Peyer's patch (tissue), 4 donors: Measurements from ENCODE around the gene SDC3. TPM values are rescaled to one million over a fixed set of nuclear protein-coding genes. Genes with fewer than 3 reads are reported as not detected.

Source experiments
- DNase-seq, 3 donors: peaks; one replicate each; pipeline ENCODE4 v3.0.0-alpha.2; 2017 to 2019
- H3K27ac ChIP-seq, 4 donors: fragments of 200-600 bp; sonication (generic); one replicate each; pipeline ENCODE4 v1.5.1; 2016 to 2019
- H3K27me3 ChIP-seq, 2 donors: fragments of 200-600 bp; sonication (generic); one replicate each; pipeline ENCODE4 v1.5.1; 2019
- H3K36me3 ChIP-seq, 3 donors: fragments of 200-600 bp; sonication (generic); one replicate each; pipeline ENCODE4 v1.5.1; 2016 to 2019
- H3K4me1 ChIP-seq, 4 donors: fragments of 200-600 bp; sonication (generic); one replicate each; pipeline ENCODE4 v1.5.1; 2016 to 2019
- H3K4me3 ChIP-seq, 4 donors: fragments of 200-600 bp; sonication (generic); 1 replicate in 3 of 4; 2 replicates in 1 of 4; pipeline ENCODE4 v1.5.1; 2016 to 2019; ENCODE audit warnings: mild to moderate bottlenecking in 1 of 4
- H3K9me3 ChIP-seq, 4 donors: fragments of 200-600 bp; sonication (generic); one replicate each; pipeline ENCODE4 v1.5.1; 2016 to 2019; ENCODE audit warnings: mild to moderate bottlenecking in 1 of 4
- POLR2A ChIP-seq, 2 donors: fragments of 450-650 bp; IDR thresholded peaks; one replicate each; pipeline ENCODE4 v1.5.1; 2017; ENCODE audit warnings: antibody characterized with exemption in 2 of 2, mild to moderate bottlenecking in 2 of 2, moderate library complexity in 2 of 2
- total RNA-seq, 4 donors: library from RNA; depleted of rRNA; stranded (reverse); fragments of >200 nt; gene quantifications; one replicate each; pipeline ENCODE4 v1.1.0, GENCODE V29; 2016
- TF ChIP-seq, protein P1 (sequence below), 6 experiments: fragments of 450-650 bp in 4 of 6; fragments of 200-600 bp in 2 of 6; sonication (generic) in 1 of 6; IDR thresholded peaks; one replicate each; pipeline ENCODE4 v1.5.1; 2017 to 2019; ENCODE audit warnings: antibody characterized with exemption in 6 of 6, mild to moderate bottlenecking in 3 of 6, moderate library complexity in 1 of 6

Gene SDC3
- total RNA-seq, 4 donors from 2014 or later: 4.6 to 12.4 (median 8.9) TPM

DNA sequence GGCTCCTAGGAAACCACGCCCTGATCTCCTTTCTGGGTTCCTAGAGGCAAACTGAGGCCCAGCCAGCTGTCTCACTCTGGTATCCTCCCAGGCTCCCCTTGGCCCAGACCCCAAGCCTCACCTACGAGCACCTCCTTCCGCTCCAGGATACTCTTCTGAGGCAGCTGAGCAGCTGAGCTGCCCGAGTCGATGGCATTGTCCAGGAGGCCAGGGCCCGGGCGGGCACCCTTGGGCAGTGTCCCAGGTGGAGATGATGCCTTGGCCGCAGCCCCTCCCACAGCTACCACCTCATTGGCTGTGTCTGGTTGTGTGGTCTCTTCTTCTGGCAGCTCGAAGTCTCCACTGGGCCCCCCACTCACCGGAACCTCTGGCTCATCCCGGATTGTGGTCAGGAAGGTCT lies 34.4 kb downstream of the SDC3 start:
- DNase-seq: no peak
- peaks cover 0 to 21% (median 0%) of the 10 kb centered on the region in 4 donors for H3K4me1 ChIP-seq
- no peaks in the 10 kb centered on the region for H3K27me3 ChIP-seq
- peaks cover 0 to 21% (median 0%) of the 10 kb centered on the region in 3 donors for H3K36me3 ChIP-seq
- no peaks in the 10 kb centered on the region for H3K9me3 ChIP-seq
- H3K4me3 ChIP-seq: no peak overlapping the region
- no peak overlapping the region for H3K27ac ChIP-seq
- TF ChIP-seq POLR2A (IDR thresholded peaks at IDR 0.05): no peak
- TF ChIP-seq, protein P1, sequence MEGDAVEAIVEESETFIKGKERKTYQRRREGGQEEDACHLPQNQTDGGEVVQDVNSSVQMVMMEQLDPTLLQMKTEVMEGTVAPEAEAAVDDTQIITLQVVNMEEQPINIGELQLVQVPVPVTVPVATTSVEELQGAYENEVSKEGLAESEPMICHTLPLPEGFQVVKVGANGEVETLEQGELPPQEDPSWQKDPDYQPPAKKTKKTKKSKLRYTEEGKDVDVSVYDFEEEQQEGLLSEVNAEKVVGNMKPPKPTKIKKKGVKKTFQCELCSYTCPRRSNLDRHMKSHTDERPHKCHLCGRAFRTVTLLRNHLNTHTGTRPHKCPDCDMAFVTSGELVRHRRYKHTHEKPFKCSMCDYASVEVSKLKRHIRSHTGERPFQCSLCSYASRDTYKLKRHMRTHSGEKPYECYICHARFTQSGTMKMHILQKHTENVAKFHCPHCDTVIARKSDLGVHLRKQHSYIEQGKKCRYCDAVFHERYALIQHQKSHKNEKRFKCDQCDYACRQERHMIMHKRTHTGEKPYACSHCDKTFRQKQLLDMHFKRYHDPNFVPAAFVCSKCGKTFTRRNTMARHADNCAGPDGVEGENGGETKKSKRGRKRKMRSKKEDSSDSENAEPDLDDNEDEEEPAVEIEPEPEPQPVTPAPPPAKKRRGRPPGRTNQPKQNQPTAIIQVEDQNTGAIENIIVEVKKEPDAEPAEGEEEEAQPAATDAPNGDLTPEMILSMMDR (IDR thresholded peaks at IDR 0.05): no peak

DNA sequence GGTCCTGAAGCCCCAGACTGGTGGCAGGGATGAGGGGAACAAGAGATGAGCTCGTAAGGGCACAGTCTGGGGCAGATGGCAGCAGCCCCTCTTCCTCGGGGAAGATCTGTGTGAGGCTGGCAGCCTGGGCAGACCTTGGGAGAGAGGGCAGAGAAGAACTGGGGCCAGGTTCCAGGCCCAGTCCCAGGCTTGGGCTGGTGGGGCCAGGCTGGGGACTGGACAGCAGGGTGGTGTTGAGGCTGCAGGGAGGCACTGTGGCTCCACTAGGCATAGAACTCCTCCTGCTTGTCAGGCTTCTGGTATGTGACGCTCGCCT lies 35.7 kb downstream of the SDC3 start:
- no peaks in the 10 kb centered on the region for H3K9me3 ChIP-seq
- no peak for DNase-seq
- H3K27ac ChIP-seq: no peak overlapping the region
- H3K4me3 ChIP-seq: no peak overlapping the region
- TF ChIP-seq POLR2A (IDR thresholded peaks at IDR 0.05): no peak
- TF ChIP-seq, protein P1 (IDR thresholded peaks at IDR 0.05): no peak
- H3K4me1 ChIP-seq: peaks cover 0 to 8% (median 0%) of the 10 kb centered on the region in 4 donors
- H3K27me3 ChIP-seq: no peaks in the 10 kb centered on the region
- H3K36me3 ChIP-seq: peaks cover 0 to 21% (median 0%) of the 10 kb centered on the region in 3 donors

DNA sequence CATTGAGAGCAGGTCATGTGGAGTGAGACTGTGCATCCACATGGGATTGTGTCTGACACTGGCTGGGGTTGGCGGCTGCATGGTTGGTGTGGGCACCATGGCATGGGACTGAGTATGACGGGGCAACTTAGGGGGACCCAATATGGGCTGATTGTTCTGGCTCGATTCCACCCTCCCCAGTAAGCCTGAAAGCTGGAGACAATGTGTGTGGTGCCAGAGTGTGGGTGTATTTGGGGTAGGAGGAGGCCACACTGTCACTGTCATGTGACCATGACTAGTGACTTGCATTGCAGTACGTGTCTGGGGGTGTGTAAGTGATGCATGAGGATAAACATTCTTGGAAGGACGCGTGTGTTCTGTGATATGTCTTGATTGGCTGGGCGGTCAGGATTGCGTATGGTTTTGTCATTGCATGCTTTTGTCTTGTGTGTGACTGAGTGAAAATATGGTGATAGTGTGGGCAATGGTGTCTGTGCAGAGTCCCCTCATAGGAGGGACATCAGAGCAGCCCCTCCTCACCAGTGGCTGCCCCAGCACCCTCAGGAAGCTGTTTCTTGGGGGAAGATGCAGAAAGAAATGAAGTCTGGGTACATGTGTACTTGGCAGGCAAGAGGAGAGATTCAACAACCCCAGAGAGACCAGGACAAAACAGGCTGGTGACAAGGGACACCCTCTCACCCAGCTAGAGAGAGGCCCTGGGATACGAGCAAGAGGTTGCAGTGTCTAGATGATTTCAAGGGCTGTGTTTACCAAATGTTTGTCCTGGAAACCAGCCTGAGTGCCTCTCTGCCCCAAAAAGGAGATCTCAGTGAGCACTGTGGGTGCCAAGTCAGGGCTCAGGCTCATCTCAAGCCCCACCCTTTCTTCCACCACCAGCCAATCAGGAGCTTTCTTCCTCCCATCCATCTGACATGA lies 36.3 kb downstream of the SDC3 start:
- DNase-seq: no peak
- no peaks in the 10 kb centered on the region for H3K27me3 ChIP-seq
- H3K4me1 ChIP-seq: peaks cover 0 to 3% (median 0%) of the 10 kb centered on the region in 4 donors
- H3K9me3 ChIP-seq: no peaks in the 10 kb centered on the region
- peaks cover 0 to 21% (median 0%) of the 10 kb centered on the region in 3 donors for H3K36me3 ChIP-seq
- no peak overlapping the region for H3K27ac ChIP-seq
- TF ChIP-seq POLR2A (IDR thresholded peaks at IDR 0.05): no peak
- TF ChIP-seq, protein P1 (IDR thresholded peaks at IDR 0.05): no peak
- no peak overlapping the region for H3K4me3 ChIP-seq

DNA sequence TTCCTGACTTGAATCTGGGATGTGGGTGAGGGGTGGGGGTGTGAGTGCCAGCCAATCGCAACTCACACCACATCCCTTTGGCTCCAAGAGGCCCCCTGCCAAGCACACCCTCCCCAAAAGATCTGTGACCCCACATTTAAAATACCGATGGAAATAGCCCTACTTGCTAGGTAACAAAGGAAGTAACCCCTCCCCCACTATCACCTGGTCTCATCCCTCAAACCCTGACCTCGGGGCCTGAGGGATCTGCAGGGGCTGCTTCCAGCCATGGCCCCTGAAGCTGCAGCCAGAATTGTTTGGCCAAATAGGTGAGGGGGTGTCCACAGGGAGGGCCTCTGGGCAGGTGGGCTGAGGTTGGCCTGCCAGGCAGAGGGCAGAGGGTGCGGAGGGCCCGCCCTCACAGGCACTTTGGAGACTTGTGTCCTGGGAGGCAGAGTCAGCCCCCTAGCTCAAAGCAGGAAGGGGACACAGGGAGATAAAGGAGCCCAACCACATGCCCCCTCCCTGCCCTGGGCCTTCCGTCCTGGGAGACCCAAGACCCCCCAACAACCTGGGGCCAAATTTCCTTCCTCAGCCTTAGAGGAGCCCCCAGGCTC lies 37.2 kb downstream of the SDC3 start:
- Histone ChIP-seq H3K36me3 (peaks cover 0 to 21% (median 0%) of the 10 kb centered on the region in 3 donors), H3K27me3 (no peaks in the 10 kb centered on the region), H3K4me3 (no peak overlapping the region), H3K9me3 (no peaks in the 10 kb centered on the region), H3K4me1 (no peaks in the 10 kb centered on the region), H3K27ac (no peak overlapping the region)
- no peak for TF ChIP-seq POLR2A (IDR thresholded peaks at IDR 0.05)
- TF ChIP-seq, protein P1 (IDR thresholded peaks at IDR 0.05): no peak
- no peak for DNase-seq

DNA sequence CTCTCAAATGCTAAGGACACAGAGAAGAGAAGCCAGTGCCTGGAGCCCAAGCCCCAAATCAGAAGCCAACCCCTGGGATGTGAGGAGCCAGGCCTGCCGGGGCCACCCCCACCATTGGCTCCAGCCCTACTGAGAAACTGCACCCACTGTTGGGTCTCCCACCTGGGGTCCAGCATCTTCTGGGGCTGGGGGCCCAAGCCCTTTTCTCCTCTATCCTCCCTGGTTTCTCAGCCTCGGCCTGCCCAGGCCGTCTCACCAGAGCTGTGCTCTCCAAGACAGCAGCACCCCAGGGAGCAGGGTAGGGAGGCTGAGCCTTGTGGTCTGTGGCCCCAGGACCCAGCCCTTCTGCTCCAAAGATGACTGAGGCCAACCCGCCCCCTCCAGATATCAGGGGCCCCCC lies 37.9 kb downstream of the SDC3 start:
- TF ChIP-seq, protein P1 (IDR thresholded peaks at IDR 0.05): no peak
- TF ChIP-seq POLR2A (IDR thresholded peaks at IDR 0.05): no peak
- H3K27ac ChIP-seq: no peak overlapping the region
- no peak overlapping the region for H3K4me3 ChIP-seq
- no peaks in the 10 kb centered on the region for H3K9me3 ChIP-seq
- no peaks in the 10 kb centered on the region for H3K4me1 ChIP-seq
- H3K36me3 ChIP-seq: peaks cover 0 to 21% (median 0%) of the 10 kb centered on the region in 3 donors
- no peak for DNase-seq
- H3K27me3 ChIP-seq: no peaks in the 10 kb centered on the region
